HL-60 (cell line): ENCODE measurements around the gene MFSD1.

Experiments used
- CTCF ChIP-seq: IDR thresholded peaks from one replicate; pipeline ENCODE4 v1.5.1; 2011; ENCODE audit warnings: low read length, control low read depth, inconsistent platforms; ENCODE audit not compliant: insufficient read depth
- POLR2AphosphoS5 ChIP-seq: IDR thresholded peaks from 2 replicates; pipeline ENCODE4 v1.6.1; 2012; ENCODE audit warnings: low read depth
- TF ChIP-seq, protein P1 (sequence below): IDR thresholded peaks from 2 replicates; pipeline ENCODE4 v1.6.1; 2012; ENCODE audit warnings: low read depth; ENCODE audit not compliant: insufficient replicate concordance

DNA sequence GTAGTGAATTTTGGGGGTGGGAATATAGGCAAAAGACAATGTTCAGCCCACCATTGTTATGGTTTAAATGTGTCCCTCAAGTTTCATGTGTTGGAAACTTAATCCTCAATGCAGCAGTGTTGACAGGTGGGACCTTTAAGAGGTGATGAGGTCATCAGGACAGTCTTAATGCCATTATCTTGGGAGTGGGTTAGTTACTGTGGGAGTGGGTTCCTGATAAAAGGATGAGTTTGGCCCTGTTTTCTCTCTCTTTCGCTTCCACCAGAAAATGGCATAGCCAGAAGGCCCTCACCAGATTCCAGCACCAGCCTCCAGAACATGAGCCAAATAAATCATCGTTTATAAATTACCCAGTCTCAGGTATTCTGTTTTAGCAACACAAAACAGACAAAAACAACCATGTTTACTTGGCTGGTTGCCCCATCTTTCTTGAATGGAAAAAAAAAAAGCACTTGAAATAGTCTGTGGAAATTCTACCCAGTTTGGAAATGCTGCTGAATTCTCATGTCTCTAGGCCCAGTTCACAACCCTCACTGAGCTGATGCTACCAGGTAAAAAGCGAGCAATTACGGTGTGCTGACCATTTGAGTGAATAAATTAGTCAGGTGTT lies 31.0 kb upstream of the MFSD1 start:
- TF ChIP-seq CTCF: no peak
- TF ChIP-seq, protein P1, sequence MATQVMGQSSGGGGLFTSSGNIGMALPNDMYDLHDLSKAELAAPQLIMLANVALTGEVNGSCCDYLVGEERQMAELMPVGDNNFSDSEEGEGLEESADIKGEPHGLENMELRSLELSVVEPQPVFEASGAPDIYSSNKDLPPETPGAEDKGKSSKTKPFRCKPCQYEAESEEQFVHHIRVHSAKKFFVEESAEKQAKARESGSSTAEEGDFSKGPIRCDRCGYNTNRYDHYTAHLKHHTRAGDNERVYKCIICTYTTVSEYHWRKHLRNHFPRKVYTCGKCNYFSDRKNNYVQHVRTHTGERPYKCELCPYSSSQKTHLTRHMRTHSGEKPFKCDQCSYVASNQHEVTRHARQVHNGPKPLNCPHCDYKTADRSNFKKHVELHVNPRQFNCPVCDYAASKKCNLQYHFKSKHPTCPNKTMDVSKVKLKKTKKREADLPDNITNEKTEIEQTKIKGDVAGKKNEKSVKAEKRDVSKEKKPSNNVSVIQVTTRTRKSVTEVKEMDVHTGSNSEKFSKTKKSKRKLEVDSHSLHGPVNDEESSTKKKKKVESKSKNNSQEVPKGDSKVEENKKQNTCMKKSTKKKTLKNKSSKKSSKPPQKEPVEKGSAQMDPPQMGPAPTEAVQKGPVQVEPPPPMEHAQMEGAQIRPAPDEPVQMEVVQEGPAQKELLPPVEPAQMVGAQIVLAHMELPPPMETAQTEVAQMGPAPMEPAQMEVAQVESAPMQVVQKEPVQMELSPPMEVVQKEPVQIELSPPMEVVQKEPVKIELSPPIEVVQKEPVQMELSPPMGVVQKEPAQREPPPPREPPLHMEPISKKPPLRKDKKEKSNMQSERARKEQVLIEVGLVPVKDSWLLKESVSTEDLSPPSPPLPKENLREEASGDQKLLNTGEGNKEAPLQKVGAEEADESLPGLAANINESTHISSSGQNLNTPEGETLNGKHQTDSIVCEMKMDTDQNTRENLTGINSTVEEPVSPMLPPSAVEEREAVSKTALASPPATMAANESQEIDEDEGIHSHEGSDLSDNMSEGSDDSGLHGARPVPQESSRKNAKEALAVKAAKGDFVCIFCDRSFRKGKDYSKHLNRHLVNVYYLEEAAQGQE: no peak
- TF ChIP-seq POLR2AphosphoS5: no peak
